SK-N-SH (cell line): Measurements from ENCODE around the gene GGTLC1. TPM values are rescaled to one million over a fixed set of nuclear protein-coding genes. Genes with fewer than 3 reads are reported as not detected.

Experiments
- CTCF ChIA-PET: fragments of 300-600, 350-600 bp; formaldehyde crosslinking; extraction: SDS; loops from one replicate; lab custom pipeline; 2021; lab: Yijun Ruan, JAX
- POLR2A ChIA-PET: fragments of 350-600 bp; sonication (Branson Sonifier 250); formaldehyde crosslinking; extraction: SDS; loops from one replicate; lab custom pipeline; 2020; ENCODE audit warnings: antibody characterized with exemption, inconsistent platforms; lab: Yijun Ruan, JAX
- DNase-seq: peaks from one replicate; pipeline ENCODE4 v3.0.0; 2012
- H2AFZ ChIP-seq: fragments of 200-600 bp; sonication (generic); 2 replicates; pipeline ENCODE4 v1.8.1; 2016; ENCODE audit warnings: antibody characterized with exemption, mild to moderate bottlenecking, low read depth
- H3F3A ChIP-seq: fragments of 200-600 bp; sonication (generic); replicated peaks from 2 replicates; pipeline ENCODE3; 2016; ENCODE audit warnings: antibody characterized with exemption, mild to moderate bottlenecking; ENCODE audit not compliant: insufficient read depth
- H3K27ac ChIP-seq, 2 experiments: fragments of 200-500 bp in 1 of 2; fragments of 200-600 bp in 1 of 2; sonication (Bioruptor generic) in 1 of 2; sonication (generic), shearing (Covaris generic) in 1 of 2; 2 replicates each; pipeline versions ENCODE4 v1.5.1 to v1.6.1; 2014 to 2016; ENCODE audit warnings: low read depth in 2 of 2, inconsistent platforms in 1 of 2, low read length in 1 of 2, mild to moderate bottlenecking in 1 of 2, mixed read lengths in 1 of 2
- H3K27me3 ChIP-seq: fragments of 200-600 bp; sonication (generic), shearing (Covaris generic); 2 replicates; pipeline ENCODE4 v1.6.1; 2016; ENCODE audit warnings: mixed run types; ENCODE audit not compliant: insufficient read depth
- H3K36me3 ChIP-seq, 2 experiments: fragments of 200-500 bp in 1 of 2; fragments of 200-600 bp in 1 of 2; sonication (Bioruptor generic) in 1 of 2; sonication (generic) in 1 of 2; replicated peaks in 1 of 2; 2 replicates each; pipeline versions ENCODE3 to v1.5.1; 2014 to 2016; ENCODE audit warnings: low read length in 1 of 2, mild to moderate bottlenecking in 1 of 2; ENCODE audit not compliant: insufficient read depth in 2 of 2, control insufficient read depth in 1 of 2
- H3K4me1 ChIP-seq, 2 experiments: fragments of 200-500 bp in 1 of 2; fragments of 200-600 bp in 1 of 2; sonication (Bioruptor generic) in 1 of 2; sonication (generic), shearing (Covaris generic) in 1 of 2; 2 replicates each; pipeline versions ENCODE4 v1.5.1 to v1.6.1; 2014 to 2016; ENCODE audit warnings: low read depth in 1 of 2, low read length in 1 of 2, mixed run types in 1 of 2; ENCODE audit not compliant: insufficient read depth in 2 of 2, control insufficient read depth in 1 of 2
- H3K4me2 ChIP-seq: fragments of 200-600 bp; sonication (generic), shearing (Covaris generic); 2 replicates; pipeline ENCODE4 v1.6.1; 2017; ENCODE audit warnings: mixed run types
- H3K4me3 ChIP-seq, 2 experiments: fragments of 200-500 bp in 1 of 2; fragments of 200-600 bp in 1 of 2; sonication (Bioruptor generic) in 1 of 2; sonication (generic), shearing (Covaris generic) in 1 of 2; 2 replicates each; pipeline versions ENCODE4 v1.5.1 to v1.8.1; 2014 to 2016; ENCODE audit warnings: low read depth in 2 of 2, inconsistent platforms in 1 of 2, low read length in 1 of 2, mild to moderate bottlenecking in 1 of 2, mixed read lengths in 1 of 2, moderate library complexity in 1 of 2
- H3K79me2 ChIP-seq: fragments of 200-600 bp; sonication (generic); 2 replicates; pipeline ENCODE4 v1.8.1; 2017; ENCODE audit warnings: mild to moderate bottlenecking; ENCODE audit not compliant: insufficient read depth
- H3K9ac ChIP-seq: fragments of 200-600 bp; sonication (generic); 2 replicates; pipeline ENCODE4 v1.6.1; 2017; ENCODE audit warnings: mixed run types
- H3K9me2 ChIP-seq: fragments of 200-600 bp; sonication (generic); 2 replicates; pipeline ENCODE4 v1.6.1; 2017; ENCODE audit warnings: mixed run types
- H3K9me3 ChIP-seq: fragments of 200-600 bp; sonication (generic); 2 replicates; pipeline ENCODE4 v1.6.1; 2017; ENCODE audit warnings: mixed run types, mild to moderate bottlenecking, moderate library complexity
- H4K20me1 ChIP-seq: fragments of 200-600 bp; sonication (generic); 2 replicates; pipeline ENCODE4 v1.6.1; 2017; ENCODE audit warnings: mild to moderate bottlenecking, mixed run types; ENCODE audit not compliant: insufficient read depth
- CHD2 ChIP-seq: fragments of 150-350 bp; IDR thresholded peaks from 2 replicates; pipeline ENCODE4 v1.6.1; 2018; ENCODE audit warnings: low read length; ENCODE audit not compliant: partially characterized antibody
- ELF1 ChIP-seq: IDR thresholded peaks from 2 replicates; pipeline ENCODE4 v1.4.0; 2012
- EZH2phosphoT487 ChIP-seq: fragments of 200-600 bp; sonication (generic); IDR thresholded peaks from 2 replicates; pipeline ENCODE4 v1.6.1; 2017; ENCODE audit warnings: low read depth, mixed run types, mild to moderate bottlenecking, antibody characterized with exemption, moderate library complexity, borderline replicate concordance
- FOXJ3 ChIP-seq: sonication (generic); formaldehyde crosslinking; IDR thresholded peaks from 2 replicates; pipeline ENCODE4 v1.5.1; 2020; ENCODE audit warnings: mild to moderate bottlenecking, missing genetic modification reagents
- GATA2 ChIP-seq: sonication (generic); formaldehyde crosslinking; IDR thresholded peaks from 2 replicates; pipeline ENCODE4 v1.5.0; 2020; ENCODE audit warnings: mild to moderate bottlenecking, missing genetic modification reagents
- NFIC ChIP-seq: IDR thresholded peaks from 2 replicates; pipeline ENCODE4 v1.4.0; 2012; ENCODE audit warnings: borderline replicate concordance
- RAD21 ChIP-seq: IDR thresholded peaks from 2 replicates; pipeline ENCODE4 v1.6.1; 2012; ENCODE audit warnings: mild to moderate bottlenecking, low read length
- RCOR1 ChIP-seq: fragments of 150-350 bp; IDR thresholded peaks from 2 replicates; pipeline ENCODE4 v1.6.1; 2017; ENCODE audit warnings: antibody characterized with exemption, low read length
- REST ChIP-seq: IDR thresholded peaks from 2 replicates; pipeline ENCODE4 v1.6.1; 2012; ENCODE audit warnings: mild to moderate bottlenecking, low read depth, low read length, moderate library complexity
- RFX5 ChIP-seq: IDR thresholded peaks from 2 replicates; pipeline ENCODE4 v1.6.1; 2012; ENCODE audit warnings: mild to moderate bottlenecking, improper control_type of control experiment, low read length
- RXRA ChIP-seq: IDR thresholded peaks from 2 replicates; pipeline ENCODE4 v1.4.0; 2012; ENCODE audit warnings: low read depth, mild to moderate bottlenecking, borderline replicate concordance
- TCF12 ChIP-seq: IDR thresholded peaks from 2 replicates; pipeline ENCODE4 v1.4.0; 2012
- ZBTB33 ChIP-seq: IDR thresholded peaks from 2 replicates; pipeline ENCODE4 v1.4.0; 2012; ENCODE audit warnings: low read depth, borderline replicate concordance
- WGBS: methylation state at CpG from one replicate; pipeline ENCODE4 v1.1.6; 2017; ENCODE audit warnings: low lambda C conversion rate; 5-methylcytosine and 5-hydroxymethylcytosine counted together
- polyA plus RNA-seq, 3 experiments: library from polyadenylated mRNA; depleted of rRNA; stranded (reverse); fragments of >200 nt; gene quantifications; 2 replicates each; pipeline ENCODE4 v1.2.3, GENCODE V29; 2012
- TF ChIP-seq, protein P1 (sequence below): fragments of 150-350 bp; IDR thresholded peaks from 2 replicates; pipeline ENCODE4 v1.6.1; 2016; ENCODE audit warnings: mild to moderate bottlenecking, low read depth, low read length
- TF ChIP-seq, protein P2 (sequence below): fragments of 200-600 bp; sonication (generic); IDR thresholded peaks from 2 replicates; pipeline ENCODE4 v1.6.1; 2017; ENCODE audit warnings: antibody characterized with exemption, mild to moderate bottlenecking, moderate library complexity
- TF ChIP-seq, protein P3 (sequence below): IDR thresholded peaks from 2 replicates; pipeline ENCODE4 v1.4.0; 2012; ENCODE audit warnings: low read depth, borderline replicate concordance

Gene GGTLC1
- polyA plus RNA-seq, 1 of the 3 experiments (the other 2 are of a cell fraction) = not detected

- DNase-seq = no peak
- no peak overlapping the region for H2AFZ ChIP-seq
- H3F3A ChIP-seq = no peaks in the 10 kb centered on the region
- H4K20me1 ChIP-seq = no peaks in the 10 kb centered on the region
- H3K9me2 ChIP-seq = no peaks in the 10 kb centered on the region
- no peak for TF ChIP-seq CHD2
- TF ChIP-seq ELF1 = no peak
- no peak for TF ChIP-seq RXRA
- no peak for TF ChIP-seq TCF12
- TF ChIP-seq RFX5 = no peak
- no peak for TF ChIP-seq RAD21
- TF ChIP-seq ZBTB33 = no peak
- TF ChIP-seq, protein P1, sequence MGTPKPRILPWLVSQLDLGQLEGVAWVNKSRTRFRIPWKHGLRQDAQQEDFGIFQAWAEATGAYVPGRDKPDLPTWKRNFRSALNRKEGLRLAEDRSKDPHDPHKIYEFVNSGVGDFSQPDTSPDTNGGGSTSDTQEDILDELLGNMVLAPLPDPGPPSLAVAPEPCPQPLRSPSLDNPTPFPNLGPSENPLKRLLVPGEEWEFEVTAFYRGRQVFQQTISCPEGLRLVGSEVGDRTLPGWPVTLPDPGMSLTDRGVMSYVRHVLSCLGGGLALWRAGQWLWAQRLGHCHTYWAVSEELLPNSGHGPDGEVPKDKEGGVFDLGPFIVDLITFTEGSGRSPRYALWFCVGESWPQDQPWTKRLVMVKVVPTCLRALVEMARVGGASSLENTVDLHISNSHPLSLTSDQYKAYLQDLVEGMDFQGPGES = no peak
- no peak for TF ChIP-seq RCOR1
- TF ChIP-seq GATA2 = no peak
- ChIA-PET POLR2A (no interaction called here), CTCF (interaction anchor here (2.5 kb wide), 1 partner anchor 10 kb away, joined by 14 read pairs; no protein-coding TSS in a partner anchor)
- no peaks in the 10 kb centered on the region for H3K36me3 ChIP-seq
- no peaks in the 10 kb centered on the region for H3K9me3 ChIP-seq
- no peak overlapping the region for H3K4me2 ChIP-seq
- H3K79me2 ChIP-seq = no peaks in the 10 kb centered on the region
- H3K9ac ChIP-seq = no peak overlapping the region
- 29% methylated on average over 7 of the region's 7 CpGs for WGBS
- H3K27me3 ChIP-seq = peaks cover 11% of the 10 kb centered on the region; the same call in 1 of the 2 replicates
- H3K4me1 ChIP-seq = no peaks in the 10 kb centered on the region
- H3K27ac ChIP-seq = no peak overlapping the region
- no peak overlapping the region for H3K4me3 ChIP-seq
These were observed 18.0 kb upstream of the GGTLC1 start for GRCh38 chr20:24006626-24007025.

- peaks cover 11% of the 10 kb centered on the region; the same call in 1 of the 2 replicates for H3K27me3 ChIP-seq
- CTCF ChIA-PET = interaction anchor here (0.6 kb wide), 1 partner anchor 8 kb away, joined by 3 read pairs; no protein-coding TSS in a partner anchor
- TF ChIP-seq RAD21 (no peak), REST (no peak), ZBTB33 (no peak), FOXJ3 (CRISPR knock-in tag) (no peak), EZH2phosphoT487 (no peak), NFIC (no peak)
- TF ChIP-seq, protein P2, sequence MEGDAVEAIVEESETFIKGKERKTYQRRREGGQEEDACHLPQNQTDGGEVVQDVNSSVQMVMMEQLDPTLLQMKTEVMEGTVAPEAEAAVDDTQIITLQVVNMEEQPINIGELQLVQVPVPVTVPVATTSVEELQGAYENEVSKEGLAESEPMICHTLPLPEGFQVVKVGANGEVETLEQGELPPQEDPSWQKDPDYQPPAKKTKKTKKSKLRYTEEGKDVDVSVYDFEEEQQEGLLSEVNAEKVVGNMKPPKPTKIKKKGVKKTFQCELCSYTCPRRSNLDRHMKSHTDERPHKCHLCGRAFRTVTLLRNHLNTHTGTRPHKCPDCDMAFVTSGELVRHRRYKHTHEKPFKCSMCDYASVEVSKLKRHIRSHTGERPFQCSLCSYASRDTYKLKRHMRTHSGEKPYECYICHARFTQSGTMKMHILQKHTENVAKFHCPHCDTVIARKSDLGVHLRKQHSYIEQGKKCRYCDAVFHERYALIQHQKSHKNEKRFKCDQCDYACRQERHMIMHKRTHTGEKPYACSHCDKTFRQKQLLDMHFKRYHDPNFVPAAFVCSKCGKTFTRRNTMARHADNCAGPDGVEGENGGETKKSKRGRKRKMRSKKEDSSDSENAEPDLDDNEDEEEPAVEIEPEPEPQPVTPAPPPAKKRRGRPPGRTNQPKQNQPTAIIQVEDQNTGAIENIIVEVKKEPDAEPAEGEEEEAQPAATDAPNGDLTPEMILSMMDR = no peak
- TF ChIP-seq, protein P3, sequence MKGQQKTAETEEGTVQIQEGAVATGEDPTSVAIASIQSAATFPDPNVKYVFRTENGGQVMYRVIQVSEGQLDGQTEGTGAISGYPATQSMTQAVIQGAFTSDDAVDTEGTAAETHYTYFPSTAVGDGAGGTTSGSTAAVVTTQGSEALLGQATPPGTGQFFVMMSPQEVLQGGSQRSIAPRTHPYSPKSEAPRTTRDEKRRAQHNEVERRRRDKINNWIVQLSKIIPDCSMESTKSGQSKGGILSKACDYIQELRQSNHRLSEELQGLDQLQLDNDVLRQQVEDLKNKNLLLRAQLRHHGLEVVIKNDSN = no peak
These were observed 15.9 kb upstream of the GGTLC1 start for GRCh38 chr20:24004471-24004870.

More at GRCh38 chr20:24004471-24004870, 15.9 kb upstream of the GGTLC1 start:
- Histone ChIP-seq H3K4me2 (no peak overlapping the region), H2AFZ (no peak overlapping the region), H3K9ac (no peak overlapping the region), H3K79me2 (no peaks in the 10 kb centered on the region), H3K36me3 (no peaks in the 10 kb centered on the region), H3K27ac (no peak overlapping the region), H4K20me1 (no peaks in the 10 kb centered on the region), H3K4me1 (no peaks in the 10 kb centered on the region), H3K9me3 (no peaks in the 10 kb centered on the region), H3K9me2 (no peaks in the 10 kb centered on the region), H3K4me3 (no peak overlapping the region), H3F3A (no peaks in the 10 kb centered on the region)
- DNase-seq = no peak
- POLR2A ChIA-PET = no interaction called here
- WGBS = 29% methylated on average over 9 of the region's 9 CpGs
